ENCODE results near the gene PTH2R. TPM values are rescaled to one million over a fixed set of nuclear protein-coding genes. Genes with fewer than 3 reads are reported as not detected.

Gene PTH2R
- total RNA-seq, 1 donor from 2014 or later = not detected

GRCh38 chr2:208407667-208408066 lies 1.1 kb downstream of the PTH2R start:
- Histone ChIP-seq H3K9me3 (replicated peaks) (no peaks in the 10 kb centered on the region), H3K36me3 (no peaks in the 10 kb centered on the region), H3K4me1 (peaks cover 12% of the 10 kb centered on the region), H3K27me3 (ENCODE audit: low read depth) (peaks cover 91% of the 10 kb centered on the region), H3K4me3 (no peak overlapping the region), H3K27ac (replicated peaks) (no peak overlapping the region)
- TF ChIP-seq CTCF (IDR thresholded peaks at IDR 0.05; ENCODE audit: borderline replicate concordance) = peak; percentile 29
- intact Hi-C loops (cut with micrococcal nuclease) = no loop called here
- DNase-seq = no peak

GRCh38 chr2:208413931-208414330 lies 7.3 kb downstream of the PTH2R start:
- Histone ChIP-seq H3K4me1 (no peaks in the 10 kb centered on the region), H3K4me3 (no peak overlapping the region), H3K36me3 (no peaks in the 10 kb centered on the region), H3K27ac (replicated peaks) (no peak overlapping the region), H3K27me3 (ENCODE audit: low read depth) (peaks cover 28% of the 10 kb centered on the region), H3K9me3 (replicated peaks) (peaks cover 9% of the 10 kb centered on the region)
- no peak for TF ChIP-seq CTCF (IDR thresholded peaks at IDR 0.05; ENCODE audit: borderline replicate concordance)
- intact Hi-C loops (cut with micrococcal nuclease) = no loop called here
- no peak for DNase-seq

DNA sequence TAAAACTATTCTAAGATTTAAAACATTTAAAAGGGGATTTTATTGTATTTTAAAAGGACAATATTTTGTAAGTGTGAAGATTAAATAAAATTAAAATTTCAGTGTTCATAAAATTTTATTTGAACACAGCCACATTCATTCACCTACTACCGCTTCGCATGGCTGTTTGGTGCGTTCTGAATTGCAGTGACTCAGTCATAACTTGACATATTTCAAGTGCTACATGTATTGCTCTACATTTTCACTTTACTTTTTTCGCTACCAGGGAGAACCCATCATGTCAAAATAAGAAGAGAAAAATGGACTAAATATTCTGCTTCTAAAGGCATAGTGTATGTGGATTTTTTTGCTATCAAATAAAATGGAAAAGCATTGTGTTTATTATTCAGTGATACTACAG lies 8.7 kb downstream of the PTH2R start:
- no peak for DNase-seq
- peaks cover 9% of the 10 kb centered on the region for H3K9me3 ChIP-seq (replicated peaks)
- no peaks in the 10 kb centered on the region for H3K4me1 ChIP-seq
- no peak overlapping the region for H3K4me3 ChIP-seq
- no peak for TF ChIP-seq CTCF (IDR thresholded peaks at IDR 0.05; ENCODE audit: borderline replicate concordance)
- no peaks in the 10 kb centered on the region for H3K36me3 ChIP-seq
- no peak overlapping the region for H3K27ac ChIP-seq (replicated peaks)
- intact Hi-C loops (cut with micrococcal nuclease) = no loop called here
- H3K27me3 ChIP-seq (ENCODE audit: low read depth) = peaks cover 15% of the 10 kb centered on the region

- no peak for DNase-seq
- Histone ChIP-seq H3K27me3 (ENCODE audit: low read depth) (peaks cover 9% of the 10 kb centered on the region), H3K36me3 (no peaks in the 10 kb centered on the region), H3K4me3 (no peak overlapping the region), H3K4me1 (no peaks in the 10 kb centered on the region), H3K27ac (replicated peaks) (no peak overlapping the region), H3K9me3 (replicated peaks) (peaks cover 9% of the 10 kb centered on the region)
- intact Hi-C loops (cut with micrococcal nuclease) = no loop called here
- TF ChIP-seq CTCF (IDR thresholded peaks at IDR 0.05; ENCODE audit: borderline replicate concordance) = no peak
These were observed 9.3 kb downstream of the PTH2R start for GRCh38 chr2:208415897-208416296.

DNA sequence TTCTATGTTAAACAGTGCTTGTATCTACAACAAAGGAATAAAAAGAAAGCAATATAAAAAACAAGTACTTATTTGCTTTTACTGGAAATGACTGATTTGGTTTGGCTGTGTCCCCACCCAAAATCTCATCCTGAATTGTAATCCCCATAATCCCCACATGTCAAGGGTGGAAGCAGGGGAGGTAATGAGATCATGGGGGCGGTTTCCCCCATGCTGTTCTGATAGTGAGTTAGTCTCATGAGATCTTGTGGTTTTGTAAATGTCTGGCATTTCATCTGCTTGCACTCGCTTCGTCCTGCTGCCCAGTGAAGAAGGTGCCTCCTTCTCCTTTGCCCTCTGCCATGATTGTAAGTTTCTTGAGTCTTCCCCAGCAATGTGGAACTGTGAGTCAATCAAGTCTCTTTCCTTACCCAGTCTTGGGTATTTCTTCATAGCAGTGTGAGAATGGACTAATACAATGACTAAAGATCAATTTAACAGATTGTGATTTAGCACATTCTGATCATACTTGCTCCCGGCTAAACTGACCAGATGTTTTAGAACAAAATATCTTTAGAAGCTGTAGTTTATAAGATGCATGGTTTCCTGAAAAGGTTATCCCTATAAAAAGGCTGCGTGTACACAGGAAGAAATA lies 19.9 kb downstream of the PTH2R start:
- Histone ChIP-seq H3K36me3 (no peaks in the 10 kb centered on the region), H3K4me1 (no peaks in the 10 kb centered on the region), H3K4me3 (no peak overlapping the region), H3K27ac (replicated peaks) (no peak overlapping the region), H3K27me3 (ENCODE audit: low read depth) (no peaks in the 10 kb centered on the region), H3K9me3 (replicated peaks) (peaks cover 31% of the 10 kb centered on the region)
- intact Hi-C loops (cut with micrococcal nuclease) = no loop called here
- no peak for DNase-seq
- TF ChIP-seq CTCF (IDR thresholded peaks at IDR 0.05; ENCODE audit: borderline replicate concordance) = no peak
